ENCODE data around the gene CAAP1. TPM values are rescaled to one million over a fixed set of nuclear protein-coding genes. Genes with fewer than 3 reads are reported as not detected.

Gene CAAP1, protein sequence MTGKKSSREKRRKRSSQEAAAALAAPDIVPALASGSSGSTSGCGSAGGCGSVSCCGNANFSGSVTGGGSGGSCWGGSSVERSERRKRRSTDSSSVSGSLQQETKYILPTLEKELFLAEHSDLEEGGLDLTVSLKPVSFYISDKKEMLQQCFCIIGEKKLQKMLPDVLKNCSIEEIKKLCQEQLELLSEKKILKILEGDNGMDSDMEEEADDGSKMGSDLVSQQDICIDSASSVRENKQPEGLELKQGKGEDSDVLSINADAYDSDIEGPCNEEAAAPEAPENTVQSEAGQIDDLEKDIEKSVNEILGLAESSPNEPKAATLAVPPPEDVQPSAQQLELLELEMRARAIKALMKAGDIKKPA
- 10 to 100 TPM; 25.1 to 41.6 TPM for total RNA-seq
- 24.5 TPM for polyA plus RNA-seq (2013, experiment 1 of 2)
- polyA plus RNA-seq (2013, experiment 2 of 2), result 22.2 TPM
- long read RNA-seq, experiment 1, transcript CAAP1-201 (6 exons, 2,791 nt), result major isoform, 8 of 20 reads
- long read RNA-seq, experiment 1, partial matches to known transcripts, result 2 of 20 reads
- long read RNA-seq, experiment 1, other reads (novel, unspliced or antisense), result 9 of 20 reads
- long read RNA-seq, experiment 2, transcript CAAP1-201 (6 exons, 2,791 nt), result major isoform, 61 of 82 reads
- long read RNA-seq, experiment 2, transcript CAAP1-206 (6 exons, 1,532 nt), result minor isoform, 11 of 82 reads
- long read RNA-seq, experiment 2, partial matches to known transcripts, result 2 of 82 reads
- long read RNA-seq, experiment 2, other reads (novel, unspliced or antisense), result 7 of 82 reads
- long read RNA-seq, experiment 3, transcript CAAP1-201 (6 exons, 2,791 nt), result major isoform, 112 of 141 reads
- long read RNA-seq, experiment 3, transcript CAAP1-206 (6 exons, 1,532 nt), result minor isoform, 11 of 141 reads
- long read RNA-seq, experiment 3, partial matches to known transcripts, result 6 of 141 reads
- long read RNA-seq, experiment 3, other reads (novel, unspliced or antisense), result 12 of 141 reads
- long read RNA-seq, experiment 4, transcript CAAP1-201 (6 exons, 2,791 nt), result major isoform, 16 of 28 reads
- long read RNA-seq, experiment 4, transcript CAAP1-206 (6 exons, 1,532 nt), result minor isoform, 5 of 28 reads
- long read RNA-seq, experiment 4, partial matches to known transcripts, result 1 of 28 reads
- long read RNA-seq, experiment 4, other reads (novel, unspliced or antisense), result 6 of 28 reads

DNA sequence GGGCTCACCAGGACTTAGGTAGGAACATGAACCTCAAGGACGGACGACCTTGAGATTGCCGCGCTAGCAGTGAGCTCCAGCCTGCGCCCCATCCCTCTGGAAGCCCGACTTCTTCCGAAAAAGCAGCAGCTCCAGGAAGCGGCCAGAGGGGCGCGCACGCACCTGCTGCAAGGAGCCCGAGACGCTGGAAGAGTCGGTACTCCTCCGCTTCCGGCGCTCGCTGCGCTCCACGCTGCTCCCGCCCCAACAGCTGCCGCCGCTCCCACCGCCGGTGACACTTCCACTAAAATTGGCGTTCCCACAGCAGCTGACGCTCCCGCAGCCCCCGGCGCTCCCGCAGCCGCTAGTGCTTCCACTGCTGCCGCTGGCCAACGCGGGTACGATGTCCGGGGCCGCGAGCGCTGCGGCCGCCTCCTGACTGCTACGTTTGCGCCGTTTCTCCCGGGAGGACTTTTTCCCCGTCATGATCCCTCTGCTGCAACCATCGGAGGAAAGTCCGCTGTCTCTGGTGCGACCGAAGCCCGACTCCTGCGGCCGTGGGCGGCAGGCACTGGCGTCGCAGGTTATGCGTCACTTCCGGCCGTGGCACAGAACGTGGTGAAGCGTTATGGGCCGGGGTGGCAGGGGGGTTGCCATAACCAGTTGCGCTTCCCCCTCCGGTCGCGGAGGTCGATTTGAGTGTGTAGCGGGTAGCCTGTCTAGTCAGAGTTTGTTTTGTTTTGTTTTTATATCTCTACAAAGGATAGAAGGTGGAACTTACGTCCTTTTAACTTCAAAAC is at the start of gene CAAP1:
Gene CAAP1 (minus strand): TSS at position 552 of the 779 bp plus-strand sequence. CDS start 87 bp downstream, at position 465.
- Histone ChIP-seq H3K36me3 (ENCODE audit: control insufficient read depth, insufficient read depth, low read length) (peaks cover under 1% of the 10 kb centered on the region), H3K27me3 (ENCODE audit: control insufficient read depth, insufficient read depth, low read length, poor library complexity, severe bottlenecking) (no peaks in the 10 kb centered on the region), H3K9me3 (ENCODE audit: control insufficient read depth, low read length) (no peaks in the 10 kb centered on the region), H3K4me1 (ENCODE audit: control insufficient read depth, insufficient read depth, low read length) (no peaks in the 10 kb centered on the region), H3K27ac (ENCODE audit: low read depth, low read length) (peak within 1 kb of the TSS; percentile 99), H3K9ac (ENCODE audit: extremely low read depth, low read length, poor library complexity, severe bottlenecking) (peak within 1 kb of the TSS; percentile 93), H3K4me3 (ENCODE audit: low read length) (peak within 1 kb of the TSS; percentile 97)
- Mint-ChIP-seq H3K4me3 (peak within 1 kb of the TSS; percentile 100), H3K27me3 (ENCODE audit: insufficient read depth) (no peaks in the 10 kb centered on the region), H3K27ac (peak within 1 kb of the TSS; percentile 100), H3K4me1 (peaks cover 8% of the 10 kb centered on the region), H3K36me3 (ENCODE audit: low read depth) (peaks cover 8% of the 10 kb centered on the region), H3K9me3 (peaks cover 4% of the 10 kb centered on the region)
- TF ChIP-seq, protein P1, sequence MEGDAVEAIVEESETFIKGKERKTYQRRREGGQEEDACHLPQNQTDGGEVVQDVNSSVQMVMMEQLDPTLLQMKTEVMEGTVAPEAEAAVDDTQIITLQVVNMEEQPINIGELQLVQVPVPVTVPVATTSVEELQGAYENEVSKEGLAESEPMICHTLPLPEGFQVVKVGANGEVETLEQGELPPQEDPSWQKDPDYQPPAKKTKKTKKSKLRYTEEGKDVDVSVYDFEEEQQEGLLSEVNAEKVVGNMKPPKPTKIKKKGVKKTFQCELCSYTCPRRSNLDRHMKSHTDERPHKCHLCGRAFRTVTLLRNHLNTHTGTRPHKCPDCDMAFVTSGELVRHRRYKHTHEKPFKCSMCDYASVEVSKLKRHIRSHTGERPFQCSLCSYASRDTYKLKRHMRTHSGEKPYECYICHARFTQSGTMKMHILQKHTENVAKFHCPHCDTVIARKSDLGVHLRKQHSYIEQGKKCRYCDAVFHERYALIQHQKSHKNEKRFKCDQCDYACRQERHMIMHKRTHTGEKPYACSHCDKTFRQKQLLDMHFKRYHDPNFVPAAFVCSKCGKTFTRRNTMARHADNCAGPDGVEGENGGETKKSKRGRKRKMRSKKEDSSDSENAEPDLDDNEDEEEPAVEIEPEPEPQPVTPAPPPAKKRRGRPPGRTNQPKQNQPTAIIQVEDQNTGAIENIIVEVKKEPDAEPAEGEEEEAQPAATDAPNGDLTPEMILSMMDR (conservative IDR thresholded peaks at IDR 0.05), result peak; percentile 71
- 0% methylated on average over 15 to 69 of the region's 70 CpGs for whole genome bisulfite sequencing, 2 experiments (ENCODE audit: insufficient coverage in 1 of 2, insufficient read length in 1 of 2)
- peak; percentile 96 for DNase-seq

DNA sequence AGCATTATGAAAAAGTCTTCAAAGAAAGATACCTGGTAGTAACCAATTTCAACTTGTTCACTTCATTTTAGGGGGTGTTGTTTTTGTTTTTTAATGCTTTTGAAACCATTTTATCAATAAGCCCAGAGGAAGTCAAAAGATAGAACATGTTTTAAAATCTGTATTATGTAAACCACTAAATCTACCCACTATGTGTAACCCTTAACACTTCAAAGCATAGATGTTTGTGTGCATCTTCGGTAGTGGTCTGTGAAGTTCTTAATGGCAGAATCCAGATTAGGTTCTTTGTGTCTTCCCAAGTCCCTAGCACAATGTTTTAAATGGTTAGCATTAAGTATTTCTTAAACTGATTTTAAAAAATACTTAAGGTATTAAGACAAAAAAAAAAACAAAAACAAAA is 48.2 kb upstream of the CAAP1 start:
- no peak overlapping the region for H3K27ac ChIP-seq (ENCODE audit: low read depth, low read length)
- peaks cover 19% of the 10 kb centered on the region for H3K9me3 ChIP-seq (ENCODE audit: control insufficient read depth, low read length)
- H3K36me3 Mint-ChIP-seq (ENCODE audit: low read depth), result peaks cover 19% of the 10 kb centered on the region
- no peak overlapping the region for H3K27ac Mint-ChIP-seq
- no peaks in the 10 kb centered on the region for H3K27me3 Mint-ChIP-seq (ENCODE audit: insufficient read depth)
- H3K4me3 Mint-ChIP-seq, result no peak overlapping the region
- no peak overlapping the region for H3K9ac ChIP-seq (ENCODE audit: extremely low read depth, low read length, poor library complexity, severe bottlenecking)
- H3K9me3 Mint-ChIP-seq, result peaks cover 4% of the 10 kb centered on the region
- TF ChIP-seq, protein P1 (conservative IDR thresholded peaks at IDR 0.05), result no peak
- H3K4me1 Mint-ChIP-seq, result peaks cover 12% of the 10 kb centered on the region
- no peak overlapping the region for H3K4me3 ChIP-seq (ENCODE audit: low read length)
- H3K4me1 ChIP-seq (ENCODE audit: control insufficient read depth, insufficient read depth, low read length), result no peaks in the 10 kb centered on the region
- no peaks in the 10 kb centered on the region for H3K27me3 ChIP-seq (ENCODE audit: control insufficient read depth, insufficient read depth, low read length, poor library complexity, severe bottlenecking)
- H3K36me3 ChIP-seq (ENCODE audit: control insufficient read depth, insufficient read depth, low read length), result peaks cover 20% of the 10 kb centered on the region
- no peak for DNase-seq
- whole genome bisulfite sequencing, 2 experiments (ENCODE audit: insufficient coverage in 1 of 2, insufficient read length in 1 of 2), result 80% methylated on average over 1 of the region's 1 CpG; no CpG with 5 or more reads in 1 of the 2 experiments
